Pancreas (tissue), 10 donors: ENCODE measurements around the gene ATP5F1D. TPM values are rescaled to one million over a fixed set of nuclear protein-coding genes. Genes with fewer than 3 reads are reported as not detected.
A peak's percentile ranks its signal among the peaks of the same experiment; 100 is the strongest.

Experiments
- ATAC-seq, 4 donors: fragments of 200-7000 bp; cut with Tn5 transposase; one replicate each; pipeline versions ENCODE4 v1.8.0 to v1.9.1; 2020; ENCODE audit warnings: mild to moderate bottlenecking in 4 of 4, moderate library complexity in 4 of 4
- DNase-seq, 6 donors: peaks; one replicate each; pipeline ENCODE4 v3.0.0-alpha.2; 2020
- FAIRE-seq: peaks from 2 replicates; lab custom pipeline; 2012; peaks lifted over from hg19 to GRCh38; lab: Jason Lieb, UNC
- H3K27ac ChIP-seq, 4 donors: fragments of 200-600 bp; sonication (generic); 1 replicate in 3 of 4; 2 replicates in 1 of 4; pipeline versions ENCODE4 v1.5.0 to v1.8.0; 2020
- H3K27me3 ChIP-seq, 4 donors: fragments of 200-600 bp; one replicate each; pipeline ENCODE4 v1.8.0; 2021
- H3K36me3 ChIP-seq, 3 donors: fragments of 200-600 bp; sonication (generic) in 1 of 3; one replicate each; pipeline versions ENCODE4 v1.5.0 to v1.8.0; 2020 to 2021
- H3K4me1 ChIP-seq, 3 donors: fragments of 200-600 bp; one replicate each; pipeline ENCODE4 v1.8.0; 2021
- H3K4me3 ChIP-seq, 4 donors: fragments of 200-600 bp; sonication (generic) in 2 of 4; one replicate each; pipeline versions ENCODE4 v1.5.0 to v1.8.0; 2020 to 2021
- H3K9me3 ChIP-seq, 4 donors: fragments of 200-600 bp; one replicate each; pipeline ENCODE4 v1.8.0; 2021
- CTCF ChIP-seq, 4 donors: fragments of 200-600 bp; sonication (generic) in 3 of 4; IDR thresholded peaks; one replicate each; pipeline versions ENCODE4 v1.5.0 to v1.8.0; 2021; ENCODE audit warnings: antibody characterized with exemption in 4 of 4
- WGBS, 2 donors: extraction: QIAGEN DNeasy Blood & Tissue Kit; methylation state at CpG; one replicate each; pipeline ENCODE4 v1.1.7; 2013; 5-methylcytosine and 5-hydroxymethylcytosine counted together
- intact Hi-C, 3 donors: fragments of 100-400 bp; cut with DNase I; formaldehyde crosslinking; loops; one replicate each; pipeline versions ENCODE4 v1.11.1 to v1.14.2; 2022
- polyA plus RNA-seq, 2 donors: library from polyadenylated mRNA; stranded (reverse); fragments of 200-250 nt; gene quantifications; one replicate each; pipeline ENCODE4 v1.2.3, GENCODE V29; 2013
- total RNA-seq, 6 donors: library from RNA; stranded (reverse); fragmentation: NEBNext Ultra II Directional in 4 of 6; extraction: Animal tissue kit (Norgen Biotek cat#: 25700) in 4 of 6; gene quantifications; one replicate each; pipeline versions ENCODE4 v1.2.1 to v1.2.4, GENCODE V29; 2021 to 2023
- donor health status: healthy with polysubstance abuse.
- donor health status: DM: no; HTN: no; CAD: no; lungs with moderate emphysema.
- donor health status: DM: no; HTN: no; CAD: no.
- donor health status: control.
- donor health status: control.
- donor health status: Bipolar disorder and iron deficiency.
- donor health status: DM: yes; HTN: yes; CAD: no.
- donor health status: DM: no; HTN: no; CAD: no.
- donor health status: DM: no; HTN: no; CAD: no.
- donor health status: DM: yes; HTN: yes; CAD: no.

The ATP5F1D gene
- total and polyA plus RNA-seq, 8 donors: 97.3 to 515 (median 167) TPM

GRCh38 chr19:1233115-1233667 lies 8.4 kb upstream of the ATP5F1D start:
- no peak for TF ChIP-seq CTCF (IDR thresholded peaks at IDR 0.05)
- Histone ChIP-seq H3K27ac (peak overlapping the region in 1 of 4 donors; percentile 51), H3K4me3 (no peak overlapping the region), H3K27me3 (no peaks in the 10 kb centered on the region), H3K4me1 (peaks cover 15 to 24% (median 23%) of the 10 kb centered on the region in 3 donors), H3K9me3 (no peaks in the 10 kb centered on the region), H3K36me3 (no peaks in the 10 kb centered on the region)
- intact Hi-C loops: no loop called here
- DNase-seq (peak in 5 of 6 donors; percentile 79 to 88 (median 81)), ATAC-seq (peak; percentile 28 to 70 (median 54)), FAIRE-seq (no peak)
- 36% methylated on average over 23 to 24 of the region's 24 CpGs for WGBS, 2 donors

- WGBS, 2 donors: 67 to 75% methylated on average over 40 to 45 of the region's 45 CpGs
- H3K4me1 ChIP-seq: peaks cover 15 to 24% (median 23%) of the 10 kb centered on the region in 3 donors
- no peak for TF ChIP-seq CTCF (IDR thresholded peaks at IDR 0.05)
- no peaks in the 10 kb centered on the region for H3K27me3 ChIP-seq
- no peaks in the 10 kb centered on the region for H3K36me3 ChIP-seq
- DNase-seq (no peak), ATAC-seq (no peak), FAIRE-seq (no peak)
- no peak overlapping the region for H3K4me3 ChIP-seq
- no peaks in the 10 kb centered on the region for H3K9me3 ChIP-seq
- no peak overlapping the region for H3K27ac ChIP-seq
- intact Hi-C loops: no loop called here
Observed at GRCh38 chr19:1234051-1234954, 7.2 kb upstream of the ATP5F1D start.

GRCh38 chr19:1234955-1235380 lies 6.6 kb upstream of the ATP5F1D start:
- intact Hi-C loops: no loop called here
- WGBS, 2 donors: 83 to 90% methylated on average over 43 of the region's 43 CpGs
- H3K9me3 ChIP-seq: no peaks in the 10 kb centered on the region
- ATAC-seq (no peak), DNase-seq (no peak), FAIRE-seq (no peak)
- no peaks in the 10 kb centered on the region for H3K36me3 ChIP-seq
- H3K4me1 ChIP-seq: peaks cover 15 to 24% (median 23%) of the 10 kb centered on the region in 3 donors
- no peaks in the 10 kb centered on the region for H3K27me3 ChIP-seq
- H3K4me3 ChIP-seq: no peak overlapping the region
- H3K27ac ChIP-seq: no peak overlapping the region
- TF ChIP-seq CTCF (IDR thresholded peaks at IDR 0.05): no peak

- no peak for DNase-seq
- Histone ChIP-seq H3K4me3 (no peak overlapping the region), H3K9me3 (no peaks in the 10 kb centered on the region), H3K27me3 (no peaks in the 10 kb centered on the region), H3K36me3 (no peaks in the 10 kb centered on the region), H3K27ac (no peak overlapping the region), H3K4me1 (peaks cover 18 to 31% (median 29%) of the 10 kb centered on the region in 3 donors)
- no peak for FAIRE-seq
- ATAC-seq: no peak
- TF ChIP-seq CTCF (IDR thresholded peaks at IDR 0.05): no peak
- WGBS, 2 donors: 73 to 82% methylated on average over 39 of the region's 39 CpGs
- intact Hi-C loops: no loop called here
Observed at GRCh38 chr19:1235625-1236538, 5.7 kb upstream of the ATP5F1D start.
